RWPE2 (cell line): ENCODE measurements around the gene UBAC1.

Source experiments
- ATAC-seq: fragments of 200-7000 bp; cut with Tn5 transposase; 3 replicates; pipeline ENCODE4 v1.9.1; 2021; ENCODE audit warnings: low read depth
- DNase-seq: peaks from one replicate; pipeline ENCODE4 v3.0.0-alpha.2; 2020; ENCODE audit warnings: low spot score
- H3K27ac ChIP-seq: fragments of 450-650 bp; 2 replicates; pipeline ENCODE4 v1.5.1; 2017; ENCODE audit warnings: mild to moderate bottlenecking; ENCODE audit not compliant: poor library complexity, severe bottlenecking
- H3K27me3 ChIP-seq: fragments of 250-450 bp; sonication (Bioruptor Pico); 2 replicates; pipeline ENCODE4 v1.5.1; 2021; ENCODE audit warnings: mild to moderate bottlenecking, moderate library complexity; ENCODE audit not compliant: insufficient read depth, poor library complexity, severe bottlenecking
- H3K36me3 ChIP-seq: fragments of 250-450 bp; sonication (Bioruptor Pico); 2 replicates; pipeline ENCODE4 v1.5.1; 2020; ENCODE audit warnings: low read depth, mild to moderate bottlenecking, moderate library complexity
- H3K4me1 ChIP-seq: fragments of 250-450 bp; sonication (Bioruptor Pico); 2 replicates; pipeline ENCODE4 v1.5.1; 2021; ENCODE audit warnings: mild to moderate bottlenecking, moderate library complexity; ENCODE audit not compliant: insufficient read depth, poor library complexity, severe bottlenecking
- H3K4me3 ChIP-seq: fragments of 250-450 bp; sonication (Bioruptor Pico); 2 replicates; pipeline ENCODE4 v1.5.1; 2021; ENCODE audit warnings: mild to moderate bottlenecking, moderate library complexity; ENCODE audit not compliant: severe bottlenecking
- H3K9me3 ChIP-seq: fragments of 250-450 bp; sonication (Bioruptor Pico); 2 replicates; pipeline ENCODE4 v1.5.1; 2021; ENCODE audit warnings: mild to moderate bottlenecking, moderate library complexity; ENCODE audit not compliant: severe bottlenecking
- TF ChIP-seq, protein P1 (sequence below): fragments of 450-650 bp; IDR thresholded peaks from one replicate; pipeline ENCODE4 v1.5.1; 2017; ENCODE audit warnings: mild to moderate bottlenecking, moderate library complexity; ENCODE audit not compliant: poor library complexity, severe bottlenecking

UBAC1 gene

GRCh38 chr9:135910216-135910615 lies 51.0 kb downstream of the UBAC1 start:
- Histone ChIP-seq H3K4me1 (peaks cover 20% of the 10 kb centered on the region), H3K9me3 (peaks cover 3% of the 10 kb centered on the region), H3K27me3 (no peaks in the 10 kb centered on the region), H3K4me3 (no peak overlapping the region), H3K36me3 (peaks cover 67% of the 10 kb centered on the region), H3K27ac (no peak overlapping the region)
- ATAC-seq (no peak), DNase-seq (no peak)
- TF ChIP-seq, protein P1, sequence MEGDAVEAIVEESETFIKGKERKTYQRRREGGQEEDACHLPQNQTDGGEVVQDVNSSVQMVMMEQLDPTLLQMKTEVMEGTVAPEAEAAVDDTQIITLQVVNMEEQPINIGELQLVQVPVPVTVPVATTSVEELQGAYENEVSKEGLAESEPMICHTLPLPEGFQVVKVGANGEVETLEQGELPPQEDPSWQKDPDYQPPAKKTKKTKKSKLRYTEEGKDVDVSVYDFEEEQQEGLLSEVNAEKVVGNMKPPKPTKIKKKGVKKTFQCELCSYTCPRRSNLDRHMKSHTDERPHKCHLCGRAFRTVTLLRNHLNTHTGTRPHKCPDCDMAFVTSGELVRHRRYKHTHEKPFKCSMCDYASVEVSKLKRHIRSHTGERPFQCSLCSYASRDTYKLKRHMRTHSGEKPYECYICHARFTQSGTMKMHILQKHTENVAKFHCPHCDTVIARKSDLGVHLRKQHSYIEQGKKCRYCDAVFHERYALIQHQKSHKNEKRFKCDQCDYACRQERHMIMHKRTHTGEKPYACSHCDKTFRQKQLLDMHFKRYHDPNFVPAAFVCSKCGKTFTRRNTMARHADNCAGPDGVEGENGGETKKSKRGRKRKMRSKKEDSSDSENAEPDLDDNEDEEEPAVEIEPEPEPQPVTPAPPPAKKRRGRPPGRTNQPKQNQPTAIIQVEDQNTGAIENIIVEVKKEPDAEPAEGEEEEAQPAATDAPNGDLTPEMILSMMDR = no peak

- ATAC-seq = no peak
- Histone ChIP-seq H3K27me3 (no peaks in the 10 kb centered on the region), H3K4me3 (no peak overlapping the region), H3K27ac (no peak overlapping the region), H3K9me3 (peaks cover 2% of the 10 kb centered on the region), H3K36me3 (peaks cover 59% of the 10 kb centered on the region), H3K4me1 (peaks cover 29% of the 10 kb centered on the region)
- TF ChIP-seq, protein P1 = no peak
- no peak for DNase-seq
Observed at GRCh38 chr9:135909371-135909770, 51.8 kb downstream of the UBAC1 start.

DNA sequence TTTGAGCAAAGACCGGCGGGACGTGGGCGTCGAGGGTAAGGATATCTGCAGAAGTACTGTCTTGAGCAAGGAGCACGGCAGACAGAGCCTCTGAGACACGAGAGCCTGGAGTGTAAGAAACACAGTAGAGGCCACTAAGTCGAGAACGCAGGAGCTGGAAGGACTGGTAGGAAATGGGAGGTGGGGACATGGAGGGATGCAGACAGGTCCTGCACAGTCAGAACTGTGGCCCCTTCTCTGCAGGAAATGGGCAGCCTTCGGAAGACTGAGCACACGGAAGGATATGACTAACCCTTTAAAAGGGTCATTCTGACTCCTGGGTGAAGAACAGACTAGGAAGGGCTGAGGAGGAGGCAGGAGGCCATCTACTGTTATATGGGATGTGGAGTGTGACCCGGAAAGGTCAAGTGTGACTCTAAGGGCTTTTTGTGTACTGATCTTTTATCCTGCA lies 52.4 kb downstream of the UBAC1 start:
- peaks cover 53% of the 10 kb centered on the region for H3K36me3 ChIP-seq
- H3K27me3 ChIP-seq = no peaks in the 10 kb centered on the region
- DNase-seq (no peak), ATAC-seq (no peak)
- peaks cover 2% of the 10 kb centered on the region for H3K9me3 ChIP-seq
- H3K4me3 ChIP-seq = no peak overlapping the region
- no peak overlapping the region for H3K27ac ChIP-seq
- peaks cover 29% of the 10 kb centered on the region for H3K4me1 ChIP-seq
- TF ChIP-seq, protein P1 = no peak

- peak overlapping the region; percentile 75 for H3K27ac ChIP-seq
- DNase-seq = no peak
- TF ChIP-seq, protein P1 = no peak
- H3K36me3 ChIP-seq = peaks cover 48% of the 10 kb centered on the region
- H3K4me1 ChIP-seq = peaks cover 32% of the 10 kb centered on the region
- no peaks in the 10 kb centered on the region for H3K27me3 ChIP-seq
- H3K4me3 ChIP-seq = peak overlapping the region; percentile 64
- no peaks in the 10 kb centered on the region for H3K9me3 ChIP-seq
- ATAC-seq = peak; percentile 7
Observed at GRCh38 chr9:135908093-135908753, 53.0 kb downstream of the UBAC1 start.

GRCh38 chr9:135907431-135908092 lies 53.6 kb downstream of the UBAC1 start, which contains the start of gene CAMSAP1:
Gene CAMSAP1, minus strand, starts transcription at chr9:135907546. Its CDS starts 387 bp downstream, at chr9:135907159.
- Histone ChIP-seq H3K36me3 (peaks cover 41% of the 10 kb centered on the region), H3K9me3 (no peaks in the 10 kb centered on the region), H3K4me3 (peak within 1 kb of the TSS; percentile 64), H3K27me3 (no peaks in the 10 kb centered on the region), H3K4me1 (peaks cover 39% of the 10 kb centered on the region), H3K27ac (peak within 1 kb of the TSS; percentile 75)
- peak; percentile 86 for DNase-seq
- TF ChIP-seq, protein P1 = no peak
- peak; percentile 78 for ATAC-seq
